T-helper 2 cell treated with Interferon-gamma antibody and Interleukin-4, amounts not matched to agents 100 ng/mL and 5 ng/mL, for 36 hours (primary cell): ENCODE measurements around the gene AP1G2. TPM values are rescaled to one million over a fixed set of nuclear protein-coding genes. Genes with fewer than 3 reads are reported as not detected.
"Not testable (repeated sequence)": the region's sequence is repeated elsewhere in the genome, so short reads cannot be mapped to it uniquely, and the experiment has no call there.

Experiments used
- intact Hi-C: fragments of 100-400 bp; cut with micrococcal nuclease; formaldehyde crosslinking; loops from one replicate; pipeline ENCODE4 v1.15.1; 2023
- total RNA-seq: library from RNA; stranded (reverse); gene quantifications from 2 replicates; pipeline ENCODE4 v1.2.3, GENCODE V29; 2022

Gene AP1G2
- total RNA-seq, 1 donor from 2014 or later: 251 TPM

DNA sequence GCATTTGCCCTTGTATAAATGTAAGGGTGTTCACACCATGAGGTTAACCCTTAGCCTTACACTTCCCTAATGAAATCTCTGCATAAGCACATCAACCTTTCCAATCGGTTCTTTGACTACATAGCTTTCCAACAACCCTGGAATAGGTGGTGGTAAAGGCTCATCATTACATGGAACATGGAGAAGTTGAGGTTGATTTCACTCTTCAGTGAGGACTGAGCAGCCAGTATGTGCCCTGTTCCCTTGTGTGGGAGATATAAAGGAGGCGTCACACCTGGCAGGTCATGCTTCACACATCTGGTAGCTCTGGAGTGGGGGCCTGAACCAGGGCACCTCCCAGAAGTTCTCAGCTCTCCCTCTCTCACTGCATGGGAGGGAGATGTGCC, 32.7 kb upstream of the AP1G2 start:
- intact Hi-C loops: no loop called here

DNA sequence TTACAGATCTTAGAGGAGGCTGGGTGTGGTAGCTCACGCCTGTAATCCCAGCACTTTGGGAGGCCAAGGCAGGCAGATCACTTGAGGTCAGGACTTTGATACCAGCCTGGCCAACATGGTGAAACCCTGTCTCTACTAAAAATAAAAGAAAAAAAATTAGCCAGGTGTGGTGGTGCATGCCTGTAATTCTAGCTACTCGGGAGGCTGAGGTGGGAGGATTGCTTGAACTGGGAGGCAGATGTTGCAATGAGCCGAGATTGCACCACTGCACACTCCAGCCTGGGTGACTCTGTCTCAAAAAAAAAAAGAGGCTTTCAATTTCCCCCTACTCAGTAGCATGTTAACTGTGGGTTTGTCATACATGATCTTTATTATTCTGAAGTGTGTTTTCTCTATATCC, 26.6 kb upstream of the AP1G2 start:
- intact Hi-C loops: not testable (repeated sequence)

DNA sequence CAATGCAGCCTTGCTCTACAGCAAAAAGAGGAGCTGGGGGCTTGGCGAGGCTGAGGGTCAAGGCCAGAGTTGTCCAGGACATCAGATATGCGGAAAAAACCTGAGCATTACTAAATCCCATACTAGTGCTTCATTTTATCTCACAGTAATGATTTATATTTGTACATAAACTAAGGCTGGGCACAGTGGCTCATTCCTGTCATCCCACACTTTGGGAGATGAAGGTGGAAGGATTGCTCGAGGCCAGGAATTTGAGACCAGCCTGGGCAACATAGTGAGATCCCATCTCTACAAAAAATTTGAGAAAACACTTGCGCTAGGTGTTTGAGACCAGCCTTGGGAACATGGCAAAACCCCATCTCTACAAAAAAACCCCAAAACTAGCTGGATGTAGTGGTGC, 22.6 kb upstream of the AP1G2 start:
- intact Hi-C loops: no loop called here

DNA sequence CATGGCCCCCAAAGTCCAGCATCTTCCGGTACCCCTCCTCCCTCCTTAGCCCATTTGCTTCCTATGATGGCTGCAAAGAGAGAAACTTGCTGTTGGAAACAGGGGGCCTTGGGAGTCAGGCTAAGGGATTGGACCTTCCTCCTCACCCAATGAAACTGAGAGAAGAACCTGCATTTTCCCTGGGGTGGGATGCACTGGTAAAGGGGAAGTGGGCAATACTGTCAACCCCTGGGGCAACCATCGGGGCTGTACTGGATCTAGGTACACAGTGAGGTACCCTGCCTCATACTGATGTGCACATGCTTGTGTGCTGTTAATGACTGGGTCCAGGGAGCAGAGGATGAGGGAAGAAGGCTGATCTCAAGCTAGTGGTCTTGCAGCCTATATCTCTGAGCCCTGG, 22.0 kb upstream of the AP1G2 start:
- intact Hi-C loops: loop anchor here (1.0 to 5.0 kb wide), 3 partner anchors 43 to 364 kb away; partner anchors contain the start of gene DHRS4

DNA sequence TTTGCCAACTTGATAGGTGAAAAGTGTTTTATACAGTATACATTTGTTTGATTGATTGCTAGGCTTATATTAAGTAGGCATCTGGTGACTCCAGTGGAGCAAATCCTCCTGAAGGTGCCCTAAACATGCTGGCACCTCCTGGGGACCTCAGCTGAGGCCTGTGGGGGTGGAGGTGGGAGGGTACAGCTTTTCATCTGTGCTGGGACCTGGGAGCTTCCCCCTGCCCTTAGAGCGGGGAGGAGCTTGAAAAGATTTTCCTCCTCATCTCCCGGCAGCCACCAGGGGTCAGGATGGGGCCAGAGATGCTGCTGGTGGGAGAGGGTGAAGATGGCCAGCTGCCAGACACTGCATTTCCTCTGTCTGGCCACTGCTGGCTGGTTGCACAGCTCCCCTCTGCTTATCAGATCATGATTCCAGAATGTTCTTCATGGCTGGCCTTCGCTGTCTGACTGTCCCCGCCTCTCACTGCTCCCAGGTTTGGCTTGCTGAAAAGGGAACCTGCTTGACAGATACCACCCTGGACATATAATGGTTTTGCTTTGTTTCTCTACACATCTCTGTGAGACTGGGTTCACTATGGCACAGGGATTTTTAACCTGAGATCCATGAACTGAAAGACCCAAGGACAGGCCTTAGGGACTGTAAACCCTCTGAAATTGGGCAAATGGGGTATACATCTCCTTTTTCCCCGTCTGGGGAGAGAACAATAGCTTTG, 21.4 kb upstream of the AP1G2 start:
- intact Hi-C loops: loop anchor here (1.0 to 5.0 kb wide), 3 partner anchors 43 to 364 kb away; partner anchors contain the start of gene DHRS4

DNA sequence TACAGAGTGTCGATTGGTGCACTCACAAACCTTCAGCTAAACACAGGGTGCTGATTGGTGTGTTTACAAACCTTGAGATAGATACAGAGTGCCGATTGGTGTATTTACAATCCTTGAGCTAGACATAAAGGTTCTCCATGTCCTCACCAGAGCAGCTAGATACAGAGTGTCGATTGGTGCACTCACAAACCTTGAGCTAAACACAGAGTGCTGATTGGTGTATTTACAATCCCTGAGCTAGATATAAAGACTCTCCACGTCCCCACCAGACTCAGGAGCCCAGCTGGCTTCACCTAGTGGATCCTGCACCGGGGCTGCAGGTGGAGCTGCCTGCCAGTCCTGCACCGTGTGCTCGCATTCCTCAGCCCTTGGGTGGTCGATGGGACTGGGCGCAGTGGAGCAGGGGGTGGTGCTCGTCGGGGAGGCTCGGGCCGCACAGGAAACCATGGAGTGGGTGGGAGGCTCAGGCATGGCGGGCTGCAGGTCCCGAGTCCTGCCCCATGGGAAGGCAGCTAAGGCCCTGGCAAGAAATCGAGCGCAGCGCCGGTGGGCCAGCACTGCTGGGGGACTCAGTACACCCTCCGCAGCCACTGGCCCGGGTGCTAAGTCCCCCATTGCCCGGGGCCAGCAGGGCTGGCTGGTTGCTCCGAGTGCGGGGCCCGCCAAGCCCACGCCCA, 17.1 kb upstream of the AP1G2 start:
- intact Hi-C loops: loop anchor here (5.0 kb wide), 1 partner anchor 48 kb away; no protein-coding TSS in a partner anchor

DNA sequence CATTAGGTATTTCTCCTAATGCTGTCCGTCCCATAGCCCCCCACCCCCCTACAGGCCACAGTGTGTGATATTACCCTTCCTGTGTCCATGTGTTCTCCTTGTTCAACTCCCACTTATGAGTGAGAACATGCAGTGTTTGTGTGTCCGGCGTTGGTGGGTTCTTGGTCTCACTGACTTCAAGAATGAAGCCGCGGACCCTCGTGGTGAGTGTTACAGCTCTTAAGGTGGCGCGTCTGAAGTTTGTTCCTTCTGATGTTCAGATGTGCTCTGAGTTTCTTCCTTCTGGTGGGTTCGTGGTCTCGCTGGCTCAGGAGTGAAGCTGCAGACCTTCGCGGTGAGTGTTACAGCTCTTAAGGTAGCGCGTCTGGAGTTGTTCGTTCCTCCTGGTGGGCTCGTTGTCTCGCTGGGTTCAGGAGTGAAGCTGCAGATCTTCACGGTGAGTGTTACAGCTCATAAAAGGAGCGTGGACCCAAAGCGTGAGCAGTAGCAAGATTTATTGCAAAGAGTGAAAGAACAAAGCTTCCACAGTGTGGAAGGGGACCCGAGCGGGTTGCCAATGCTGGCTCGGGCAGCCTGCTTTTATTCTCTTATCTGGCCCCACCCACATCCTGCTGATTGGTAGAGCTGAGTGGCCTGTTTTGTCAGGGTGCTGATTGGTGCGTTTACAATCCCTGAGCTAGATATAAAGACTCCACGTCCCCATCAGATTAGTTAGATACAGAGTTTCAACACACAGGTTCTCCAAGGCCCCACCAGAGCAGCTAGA, 16.4 kb upstream of the AP1G2 start:
- intact Hi-C loops: not testable (repeated sequence)

DNA sequence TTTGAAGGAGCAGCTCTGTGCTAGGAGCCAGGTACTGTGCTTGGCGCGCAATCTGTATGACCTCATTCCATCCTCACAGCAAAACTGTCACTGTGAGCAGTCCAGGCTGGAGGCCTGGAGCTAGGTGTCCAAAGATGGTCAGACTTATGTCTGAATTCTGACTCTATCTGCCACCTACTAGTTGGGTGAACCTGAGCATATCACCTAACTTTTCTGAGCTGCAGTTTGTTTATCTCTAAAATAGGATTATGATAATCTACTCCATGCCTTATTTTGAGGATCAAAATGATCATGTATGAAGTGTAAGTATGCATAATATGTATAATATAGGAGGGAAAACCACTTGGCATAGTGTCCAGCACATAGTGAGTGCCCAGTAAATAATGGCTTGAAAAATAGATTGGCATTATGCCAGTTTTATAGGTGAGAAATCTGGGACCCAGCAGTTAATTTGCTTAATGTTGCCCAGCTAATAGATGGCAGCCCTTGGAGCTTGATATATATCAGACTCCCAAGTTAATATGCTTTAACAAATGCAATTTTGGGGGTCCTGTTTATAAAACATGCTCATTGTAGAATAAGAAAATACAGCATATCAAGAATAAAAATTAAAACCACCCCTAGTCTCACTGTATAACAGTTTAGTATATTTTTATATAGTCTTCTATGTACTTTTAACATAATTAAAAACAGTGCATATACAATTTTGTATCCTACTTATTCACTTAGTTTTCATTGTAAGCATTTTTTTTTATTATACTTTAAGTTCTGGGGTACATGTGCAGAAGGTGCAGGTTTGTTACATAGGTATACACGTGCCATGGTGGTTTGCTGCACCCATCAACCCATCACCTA, 15.5 kb upstream of the AP1G2 start:
- intact Hi-C loops: no loop called here

DNA sequence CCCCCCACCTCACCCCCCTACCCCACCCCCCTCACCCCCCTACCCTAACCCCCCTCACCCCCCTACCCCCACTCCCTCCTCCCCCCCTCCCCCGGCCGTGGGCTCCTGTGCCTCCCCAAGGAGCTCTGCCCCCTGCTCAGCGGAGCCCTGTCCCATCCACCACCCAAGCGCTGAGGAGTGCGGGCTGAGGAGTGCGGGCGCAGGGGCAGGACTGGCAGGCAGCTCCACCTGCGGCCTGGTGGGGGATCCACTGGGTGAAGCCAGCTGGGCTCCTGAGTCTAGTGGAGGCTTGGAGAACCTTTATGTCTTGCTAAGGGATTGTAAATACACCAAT, 13.3 kb upstream of the AP1G2 start:
- intact Hi-C loops: no loop called here

DNA sequence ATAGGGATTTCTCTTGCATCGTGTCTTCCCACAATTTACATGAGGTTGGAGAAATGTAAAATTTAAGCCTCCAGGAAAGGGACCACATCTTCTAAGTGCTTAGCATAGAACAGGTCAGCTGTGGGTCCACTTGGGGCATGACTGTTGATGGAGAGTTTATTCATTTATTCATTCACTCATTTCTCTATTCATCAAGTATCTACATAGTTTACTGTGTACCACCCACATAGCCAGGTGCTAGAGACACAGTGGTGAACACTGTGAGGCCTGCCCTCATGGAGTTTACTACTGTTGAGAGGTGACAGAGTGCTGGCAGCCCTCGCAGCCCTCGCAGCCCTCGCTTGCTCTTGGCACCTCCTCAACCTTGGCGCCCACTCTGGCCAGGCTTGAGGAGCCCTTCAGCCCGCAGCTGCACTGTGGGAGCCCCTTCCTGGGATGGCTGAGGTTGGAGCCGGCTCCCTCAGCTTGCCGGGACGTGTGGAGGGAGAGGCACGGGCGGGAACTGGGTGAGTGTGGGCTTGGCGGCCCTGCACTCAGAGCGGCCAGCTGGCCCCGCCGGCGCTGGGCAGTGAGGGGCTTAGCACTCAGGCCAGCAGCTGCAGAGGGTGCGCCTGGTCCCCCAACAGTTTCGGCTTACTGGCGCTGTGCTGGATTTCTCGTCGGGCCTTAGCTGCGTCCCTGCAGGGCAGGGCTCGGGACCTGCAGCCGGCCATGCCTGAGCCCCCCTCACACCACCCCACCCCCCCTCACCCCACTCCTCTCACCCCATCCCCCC, 12.7 kb upstream of the AP1G2 start:
- intact Hi-C loops: no loop called here

DNA sequence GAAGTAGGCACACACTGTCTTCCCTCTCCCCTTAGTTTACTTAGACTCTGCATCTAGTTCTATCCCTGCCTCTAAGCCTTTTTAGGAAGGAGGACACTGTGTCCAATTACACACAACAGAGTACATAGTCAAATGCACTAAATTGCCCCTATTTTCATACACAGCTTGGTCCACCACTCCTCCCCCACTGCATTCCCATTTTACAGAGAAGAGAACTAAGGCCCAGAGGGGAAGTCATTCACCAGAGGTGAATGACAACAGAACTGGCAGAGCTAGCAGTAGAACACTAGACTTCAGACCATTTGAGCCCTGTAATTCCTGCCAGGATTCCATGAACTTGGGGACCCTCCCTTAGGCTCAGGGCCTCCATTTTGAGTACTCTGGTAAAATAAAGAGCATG, 12.1 kb upstream of the AP1G2 start:
- intact Hi-C loops: no loop called here

DNA sequence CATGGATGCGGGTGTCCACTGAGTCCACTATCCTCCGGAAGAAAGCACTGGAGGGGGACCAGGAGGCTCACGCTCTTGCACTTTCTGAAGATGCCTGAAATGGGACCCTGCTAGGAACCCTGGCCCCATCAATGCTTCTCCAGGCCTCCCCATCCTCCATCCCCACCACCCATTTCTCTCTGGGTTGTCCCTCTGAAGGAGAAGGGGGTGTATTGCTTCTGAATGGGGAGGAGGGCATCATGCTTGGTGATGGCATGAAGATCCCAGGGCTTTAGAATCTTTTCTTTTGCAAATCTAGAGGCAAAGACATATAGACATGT, 11.7 kb upstream of the AP1G2 start:
- intact Hi-C loops: no loop called here

DNA sequence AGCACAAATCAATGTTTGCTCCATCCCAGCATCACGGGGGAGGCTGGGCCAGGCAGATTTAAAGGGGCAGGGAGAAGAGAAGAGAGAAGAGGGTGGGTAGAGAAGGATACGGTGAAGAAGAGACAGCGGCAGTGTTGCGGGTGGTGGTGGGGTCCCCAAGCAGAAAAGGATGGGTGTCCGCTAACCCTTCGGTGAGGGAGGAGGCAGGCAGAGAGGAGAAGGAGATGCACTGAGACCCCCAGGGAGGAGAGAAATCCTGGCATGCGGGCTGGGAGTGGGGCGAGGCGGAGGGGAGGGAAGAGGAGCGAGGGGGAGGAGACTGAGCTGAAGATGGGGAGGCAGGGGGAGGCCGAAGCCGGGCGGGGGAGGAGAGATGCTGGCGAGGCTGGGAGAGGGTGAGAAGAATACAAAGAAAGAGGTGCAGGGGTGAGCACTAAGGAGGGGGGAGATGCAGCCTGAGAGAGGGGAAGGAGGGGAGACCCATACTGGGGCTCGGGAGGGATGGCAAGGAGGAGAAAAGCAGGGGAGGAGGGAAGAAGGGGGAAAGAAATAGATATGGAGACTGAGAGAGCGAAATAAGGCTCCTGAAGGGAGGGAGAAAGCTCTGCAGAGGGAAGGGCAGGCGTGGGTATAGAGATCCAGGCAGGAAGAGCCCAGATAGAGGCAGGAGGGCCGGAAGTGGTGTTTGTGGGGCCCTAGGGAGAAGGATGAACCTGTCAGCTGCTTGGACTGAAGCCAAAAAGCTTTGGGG, 11.1 kb upstream of the AP1G2 start, which contains the start of gene JPH4:
JPH4 (minus strand) TSS at position 231 of the 751 bp plus-strand sequence. CDS start 1,337 bp downstream, outside the sequence.
- intact Hi-C loops: no loop called here

DNA sequence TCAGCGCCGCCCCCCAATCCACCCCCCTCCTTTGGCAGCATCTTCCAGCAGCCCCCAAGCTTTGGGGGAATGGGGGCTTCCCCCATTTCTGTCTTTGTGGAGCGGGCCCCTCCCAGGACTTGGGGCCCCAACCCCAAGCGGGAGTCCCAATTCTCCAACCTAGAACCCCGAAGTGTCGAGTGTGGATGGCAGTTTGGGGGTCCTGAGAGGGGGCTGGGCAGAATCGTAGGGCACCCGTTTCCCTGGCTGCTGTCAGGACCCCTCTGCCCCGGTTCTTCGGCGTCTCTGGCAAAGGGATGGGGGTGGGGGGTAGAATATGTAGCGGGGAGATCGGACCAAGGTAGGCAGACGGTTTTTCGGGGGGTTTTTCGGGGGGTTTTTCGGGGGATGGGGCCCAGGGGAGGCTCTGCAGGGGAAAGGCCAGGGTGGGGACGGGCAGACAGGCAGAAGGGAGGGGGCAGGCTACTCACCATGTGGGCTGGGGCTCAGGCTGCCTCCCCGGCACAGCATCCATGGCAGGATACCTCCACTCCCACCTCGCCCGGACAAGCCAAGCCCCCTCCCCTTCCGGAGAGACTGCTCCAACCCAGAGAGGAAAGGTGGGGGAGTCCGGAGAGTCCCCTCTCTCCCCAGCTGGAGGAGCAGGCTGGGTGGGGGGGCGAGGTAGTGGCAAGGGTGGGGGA, 10.3 kb upstream of the AP1G2 start:
- intact Hi-C loops: no loop called here

DNA sequence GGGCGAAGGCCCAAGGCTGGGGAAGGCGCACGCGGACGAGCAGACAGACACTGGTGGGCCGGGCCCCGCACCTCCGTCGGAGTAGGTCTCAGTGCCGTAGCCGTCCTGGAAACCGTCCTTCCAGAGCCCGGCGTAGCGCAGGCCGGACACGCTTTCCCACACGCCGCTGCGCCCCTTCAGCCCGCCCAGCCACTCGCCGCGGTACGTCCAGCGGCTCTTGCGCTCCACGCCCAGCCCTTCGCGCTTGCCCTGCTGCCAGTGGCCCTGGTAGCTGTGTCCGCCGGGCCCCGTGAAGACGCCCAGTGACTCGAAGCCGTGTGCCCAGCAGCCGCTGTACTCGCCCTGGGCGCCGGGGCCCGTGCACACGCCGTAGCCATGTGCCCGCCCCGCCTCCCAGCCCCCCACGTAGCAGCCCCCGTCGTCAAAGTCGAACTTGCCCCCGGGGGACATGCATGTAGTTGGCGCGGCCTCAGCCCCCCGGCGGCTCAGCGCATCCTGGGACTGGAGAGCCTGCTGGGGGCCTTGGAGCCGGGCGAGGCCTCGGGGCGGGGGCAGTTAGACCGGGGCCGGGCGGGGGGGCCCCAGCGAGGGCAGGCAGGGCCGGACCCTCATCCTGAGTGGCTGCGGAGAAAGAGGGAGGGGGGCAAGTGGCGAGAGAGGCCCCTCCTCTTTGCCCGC, 9.6 kb upstream of the AP1G2 start:
- intact Hi-C loops: no loop called here

DNA sequence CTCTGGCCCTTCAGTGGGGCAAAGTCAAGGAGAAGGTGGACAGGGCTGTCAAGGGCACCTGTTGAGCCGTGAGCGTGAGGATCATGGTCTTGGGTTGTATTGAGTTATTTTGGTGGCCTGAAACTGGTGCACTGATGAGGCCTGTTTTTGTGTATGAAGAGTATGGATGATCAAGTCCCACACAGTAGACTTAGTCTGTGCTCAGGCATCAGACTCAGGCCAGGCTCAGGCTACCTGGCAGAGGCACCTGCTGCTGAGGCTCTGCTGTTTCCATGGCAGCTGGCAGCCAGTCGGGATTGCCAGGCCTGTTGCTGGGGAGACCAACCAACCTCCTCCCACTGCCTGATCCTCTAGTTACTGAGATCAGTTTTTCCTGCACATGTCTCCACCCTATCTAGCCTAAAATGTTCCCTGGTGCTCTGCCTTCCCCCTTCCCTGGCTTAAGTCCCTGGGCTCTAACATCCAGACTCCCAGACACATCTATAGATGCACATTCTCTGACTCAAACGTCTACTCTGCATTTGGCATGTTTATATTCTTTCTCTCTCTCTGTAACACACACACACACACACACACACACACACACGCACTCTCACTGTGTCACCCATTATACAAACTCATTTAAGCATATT, 5.9 kb upstream of the AP1G2 start:
- intact Hi-C loops: no loop called here

DNA sequence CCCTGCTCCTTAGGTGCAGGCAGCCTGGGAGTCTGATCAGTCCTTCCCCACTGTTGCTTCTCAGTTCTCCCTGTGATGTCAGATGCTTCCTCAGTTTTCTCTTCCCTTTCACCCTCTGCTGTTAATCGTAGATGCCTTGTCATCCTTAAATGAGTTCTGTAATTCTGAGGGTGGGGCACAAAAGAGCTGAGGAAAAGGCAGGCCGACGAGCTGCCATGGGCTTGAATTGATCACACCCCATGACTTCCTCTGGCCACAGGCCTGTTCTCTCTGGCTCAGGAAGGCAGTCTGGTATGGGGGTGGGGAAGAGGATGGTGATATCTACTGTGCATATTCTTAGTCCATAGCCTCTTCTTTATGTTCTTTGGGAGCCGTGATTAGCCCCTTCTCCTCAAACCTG, 5.2 kb upstream of the AP1G2 start:
- intact Hi-C loops: no loop called here

DNA sequence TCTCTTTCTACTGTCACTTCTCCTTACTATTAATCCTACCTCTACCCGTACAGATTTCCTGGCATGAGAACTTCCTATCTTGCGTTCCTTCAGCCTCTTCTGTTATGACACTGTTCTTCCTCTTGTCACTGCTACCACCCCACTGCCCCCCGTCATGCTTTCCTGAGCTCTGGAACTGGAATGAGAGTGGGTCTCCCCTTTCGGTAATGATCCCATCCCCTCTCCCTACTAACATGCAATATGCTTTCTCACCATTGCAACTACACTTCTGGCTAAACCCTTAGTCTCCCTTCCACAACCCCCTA, 4.9 kb upstream of the AP1G2 start:
- intact Hi-C loops: no loop called here
